ENCODE measurements around the gene PPM1G. TPM values are rescaled to one million over a fixed set of nuclear protein-coding genes. Genes with fewer than 3 reads are reported as not detected.
"Not testable (repeated sequence)": the region's sequence is repeated elsewhere in the genome, so short reads cannot be mapped to it uniquely, and the experiment has no call there.

The PPM1G gene
- total RNA-seq, 1 donor from 2014 or later, result 72.2 TPM

DNA sequence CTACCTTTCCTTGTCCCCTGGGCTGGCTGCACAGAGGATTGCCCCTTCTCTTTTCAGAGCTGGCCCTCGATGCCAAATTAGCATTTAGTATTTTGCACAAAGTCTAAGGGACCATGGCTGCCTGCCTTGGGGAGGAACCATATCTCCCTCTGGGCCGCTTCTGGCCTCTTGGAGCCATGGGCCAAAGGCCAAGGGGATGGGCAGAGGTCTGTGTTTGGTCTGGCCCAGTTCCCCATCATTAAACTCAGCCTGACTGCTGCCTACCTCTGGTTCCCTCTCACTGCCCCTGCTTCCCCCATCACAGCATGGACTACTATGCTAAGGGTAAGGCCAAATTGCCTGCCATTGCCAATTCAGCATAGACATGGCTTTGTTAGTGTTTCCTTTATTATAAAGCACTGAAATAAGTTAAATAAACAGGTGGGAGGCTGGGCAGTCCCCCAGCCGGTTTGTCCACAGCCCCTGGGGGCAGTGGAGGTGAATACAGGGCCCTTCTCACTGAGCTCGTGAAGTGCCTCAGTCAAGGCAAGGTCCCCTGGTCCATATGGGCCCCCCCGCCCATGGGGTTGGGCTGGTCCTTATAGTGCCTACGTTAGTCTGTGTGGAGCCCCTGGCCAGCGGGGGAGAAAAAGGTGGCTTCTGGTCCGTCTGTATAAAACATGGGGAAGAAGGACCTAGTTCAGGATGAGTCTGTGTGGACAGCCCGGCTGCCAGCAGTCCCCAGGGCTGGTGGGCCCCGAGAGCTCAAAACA is 32.3 kb downstream of the PPM1G start:
- DNase-seq (ENCODE audit: low spot score in 2 of 2) (no peak), FAIRE-seq (no peak)

- no peak for FAIRE-seq
- DNase-seq (ENCODE audit: low spot score in 2 of 2), result no peak
Measured at GRCh38 chr2:27376151-27376865, 33.1 kb downstream of the PPM1G start.

DNA sequence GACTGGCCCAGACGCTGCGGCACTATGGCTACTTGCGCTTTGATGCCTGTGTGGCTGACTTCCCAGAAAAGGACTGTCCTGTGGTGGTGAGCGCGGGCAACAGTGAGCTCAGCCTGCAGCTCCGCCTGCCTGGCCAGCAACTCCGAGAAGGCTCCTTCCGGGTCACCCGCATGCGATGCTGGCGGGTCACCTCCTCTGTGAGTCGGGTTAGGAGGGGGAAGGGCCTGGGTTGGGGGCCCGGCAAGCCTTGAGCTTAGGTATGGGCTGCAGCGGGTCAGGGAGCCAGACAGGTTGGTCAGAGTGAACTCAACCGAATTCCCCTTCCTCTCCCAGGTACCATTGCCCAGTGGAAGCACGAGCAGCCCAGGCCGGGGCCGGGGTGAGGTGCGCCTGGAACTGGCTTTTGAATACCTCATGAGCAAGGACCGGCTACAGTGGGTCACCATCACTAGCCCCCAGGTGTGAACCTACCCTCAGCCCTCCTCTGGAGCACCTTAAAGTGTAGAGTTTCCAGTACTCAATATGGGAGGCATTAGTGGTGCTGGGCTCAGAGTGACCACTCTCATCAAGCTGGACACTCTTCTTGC is 33.8 kb downstream of the PPM1G start:
- DNase-seq (ENCODE audit: low spot score in 2 of 2) (no peak), FAIRE-seq (no peak)

DNA sequence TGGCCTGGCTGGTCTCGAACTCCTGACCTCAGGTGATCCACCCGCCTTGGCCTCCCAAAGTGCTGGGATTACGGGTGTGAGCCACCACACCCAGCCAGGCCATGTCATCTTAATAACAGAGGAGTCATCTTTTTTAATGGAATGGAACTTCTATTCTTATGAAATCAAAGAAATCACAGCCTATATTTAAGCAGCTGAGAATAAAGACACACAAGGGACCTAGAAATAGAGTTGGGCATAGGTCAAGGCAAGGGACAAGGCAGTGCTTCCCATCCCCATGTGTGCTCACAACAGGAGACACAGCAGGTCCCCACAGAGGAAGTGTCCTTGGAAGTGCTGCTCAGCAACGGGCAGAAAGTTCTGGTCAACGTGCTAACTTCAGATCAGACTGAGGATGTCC is 35.8 kb downstream of the PPM1G start:
- FAIRE-seq (no peak), DNase-seq (ENCODE audit: low spot score in 2 of 2) (no peak)

DNA sequence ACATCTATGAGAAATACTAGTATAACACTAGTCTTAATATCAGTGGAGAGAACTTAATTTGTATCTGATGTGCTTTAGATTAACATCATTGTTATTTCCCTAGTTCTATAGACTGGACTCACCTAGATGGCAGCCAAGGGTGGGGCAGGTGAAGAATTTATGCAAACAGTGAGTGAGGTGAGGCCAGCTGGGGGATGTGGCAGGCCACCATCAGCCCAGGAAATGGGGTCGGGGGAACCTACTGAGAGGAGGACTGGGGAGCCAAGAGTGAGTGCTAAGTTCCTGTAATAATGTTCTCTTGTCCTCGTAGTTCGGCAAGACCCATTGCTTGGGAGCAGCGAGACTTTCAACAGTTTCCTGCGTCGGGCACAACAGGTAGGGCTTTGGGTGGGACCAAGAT is 36.5 kb downstream of the PPM1G start:
- DNase-seq (ENCODE audit: low spot score in 2 of 2), result no peak
- FAIRE-seq, result no peak

GRCh38 chr2:27370816-27371620 is 38.4 kb downstream of the PPM1G start:
- FAIRE-seq, result no peak
- no peak for DNase-seq (ENCODE audit: low spot score in 2 of 2)

GRCh38 chr2:27370026-27370815 is 39.2 kb downstream of the PPM1G start, which contains the start of the genes EIF2B4 and SNX17:
Gene EIF2B4, minus strand, starts transcription at chr2:27370338. Its CDS starts 24 bp downstream, at chr2:27370314.
Gene SNX17, plus strand, starts transcription at chr2:27370616. Its CDS starts 128 bp downstream, at chr2:27370744.
- FAIRE-seq, result no peak
- peak; percentile 96 to 97 for DNase-seq (ENCODE audit: low spot score in 2 of 2)

DNA sequence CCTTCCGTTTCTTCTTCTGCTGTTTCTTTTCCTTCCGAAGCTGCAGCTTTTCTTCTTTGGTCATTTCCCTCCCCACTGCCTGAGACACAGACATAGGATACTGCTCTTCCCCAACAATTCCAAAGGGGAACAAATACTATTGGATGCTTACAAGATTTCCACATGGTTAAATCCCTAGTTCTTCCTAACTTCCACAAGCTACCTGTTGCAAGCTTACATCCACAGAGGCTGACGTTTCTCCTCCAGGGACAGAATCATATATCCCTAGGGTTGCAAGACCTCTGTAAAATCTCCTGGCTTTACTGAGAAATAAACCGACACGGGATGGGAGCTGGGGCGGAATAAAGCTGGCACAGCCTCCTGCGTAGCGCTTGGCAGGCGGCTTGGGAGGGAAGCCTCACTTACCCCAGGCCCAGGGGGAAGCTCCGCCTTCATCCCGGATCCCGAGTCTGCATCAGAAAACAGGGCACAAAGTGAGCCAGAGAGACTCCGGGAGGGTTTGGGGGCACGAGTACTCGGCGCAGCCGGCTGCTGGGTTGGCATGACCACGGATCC is 39.8 kb downstream of the PPM1G start:
- peak; percentile 50 to 66 for DNase-seq (ENCODE audit: low spot score in 2 of 2)
- no peak for FAIRE-seq

DNA sequence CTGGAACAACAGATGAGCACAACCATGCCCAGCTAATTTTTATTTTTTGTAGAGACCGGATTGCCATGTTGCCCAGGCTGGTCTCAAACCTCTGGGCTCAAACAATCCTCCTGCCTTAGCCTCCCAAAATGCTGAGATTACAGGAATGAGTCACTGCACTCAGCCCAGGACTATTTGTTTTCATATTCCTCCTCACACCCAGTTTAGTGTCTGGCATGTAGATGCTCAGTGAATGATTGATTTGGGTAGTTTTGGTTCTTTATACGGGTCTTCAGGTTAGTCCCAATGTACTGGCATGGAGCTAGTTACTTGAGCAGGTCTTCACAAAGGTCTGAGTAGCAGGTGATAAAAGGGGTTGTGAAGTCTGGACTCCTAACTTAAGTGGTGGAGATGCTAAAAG is 45.5 kb downstream of the PPM1G start:
- FAIRE-seq, result no peak
- DNase-seq (ENCODE audit: low spot score in 2 of 2), result no peak

DNA sequence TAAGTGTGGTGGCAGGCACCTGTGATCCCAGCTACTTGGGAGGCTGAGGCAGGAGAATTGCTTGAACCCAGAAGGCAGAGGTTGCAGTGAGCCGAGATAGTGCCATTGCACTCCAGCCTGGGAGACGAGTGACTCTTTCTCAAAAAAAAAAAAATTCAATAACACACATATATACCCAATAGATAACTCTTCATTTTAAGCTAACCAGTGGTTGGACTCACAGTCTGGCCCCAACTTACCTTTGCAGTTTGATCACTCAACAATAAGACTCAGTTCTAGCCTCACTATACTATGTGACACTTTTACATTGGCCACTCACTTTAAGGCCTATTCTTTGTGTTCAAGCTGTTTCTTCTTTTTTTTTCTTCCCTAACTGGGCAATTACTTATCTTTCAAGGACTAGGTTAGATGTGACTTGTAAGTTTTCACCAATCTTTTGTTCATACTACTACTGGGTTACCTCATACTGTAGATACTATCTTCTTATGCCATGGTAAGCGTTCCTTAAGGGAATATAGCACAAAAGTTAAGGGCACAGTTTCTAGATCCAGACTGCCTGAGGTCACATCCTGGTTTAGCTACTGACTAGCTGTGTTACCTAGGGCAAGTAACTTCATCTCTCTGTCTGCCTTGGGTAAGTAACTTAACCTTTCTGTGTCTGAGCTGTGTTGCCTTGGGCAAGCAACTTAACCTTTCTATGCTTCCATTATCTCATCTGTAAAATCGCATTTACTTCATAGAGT is 46.5 kb downstream of the PPM1G start:
- DNase-seq (ENCODE audit: low spot score in 2 of 2) (no peak), FAIRE-seq (no peak)

- FAIRE-seq (no peak), DNase-seq (ENCODE audit: low spot score in 2 of 2) (peak; percentile 85 to 91)
Measured at GRCh38 chr2:27356382-27357181, 52.8 kb downstream of the PPM1G start, which contains the start of gene GTF3C2. Gene GTF3C2, minus strand, starts transcription at chr2:27356764. Its CDS starts 13,210 bp downstream, at chr2:27343554.

GRCh38 chr2:27356056-27356381 is 53.4 kb downstream of the PPM1G start:
- DNase-seq (ENCODE audit: low spot score in 2 of 2) (no peak), FAIRE-seq (no peak)

DNA sequence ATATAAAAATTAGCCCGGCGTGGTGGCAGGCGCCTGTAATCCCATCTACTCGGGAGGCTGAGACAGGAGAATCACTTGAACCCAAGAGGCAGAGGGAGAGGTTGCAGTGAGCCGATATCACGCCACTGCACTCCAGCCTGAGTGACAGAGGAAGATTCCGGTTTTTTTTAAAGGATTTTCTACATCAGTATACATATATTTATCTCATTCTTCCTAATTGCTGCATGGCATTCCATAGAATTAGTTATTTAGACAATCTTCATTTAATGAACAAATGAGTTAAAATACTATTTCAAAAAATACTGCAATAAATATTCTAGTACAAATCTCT is 54.8 kb downstream of the PPM1G start:
- no peak for FAIRE-seq
- DNase-seq (ENCODE audit: low spot score in 2 of 2), result no peak

DNA sequence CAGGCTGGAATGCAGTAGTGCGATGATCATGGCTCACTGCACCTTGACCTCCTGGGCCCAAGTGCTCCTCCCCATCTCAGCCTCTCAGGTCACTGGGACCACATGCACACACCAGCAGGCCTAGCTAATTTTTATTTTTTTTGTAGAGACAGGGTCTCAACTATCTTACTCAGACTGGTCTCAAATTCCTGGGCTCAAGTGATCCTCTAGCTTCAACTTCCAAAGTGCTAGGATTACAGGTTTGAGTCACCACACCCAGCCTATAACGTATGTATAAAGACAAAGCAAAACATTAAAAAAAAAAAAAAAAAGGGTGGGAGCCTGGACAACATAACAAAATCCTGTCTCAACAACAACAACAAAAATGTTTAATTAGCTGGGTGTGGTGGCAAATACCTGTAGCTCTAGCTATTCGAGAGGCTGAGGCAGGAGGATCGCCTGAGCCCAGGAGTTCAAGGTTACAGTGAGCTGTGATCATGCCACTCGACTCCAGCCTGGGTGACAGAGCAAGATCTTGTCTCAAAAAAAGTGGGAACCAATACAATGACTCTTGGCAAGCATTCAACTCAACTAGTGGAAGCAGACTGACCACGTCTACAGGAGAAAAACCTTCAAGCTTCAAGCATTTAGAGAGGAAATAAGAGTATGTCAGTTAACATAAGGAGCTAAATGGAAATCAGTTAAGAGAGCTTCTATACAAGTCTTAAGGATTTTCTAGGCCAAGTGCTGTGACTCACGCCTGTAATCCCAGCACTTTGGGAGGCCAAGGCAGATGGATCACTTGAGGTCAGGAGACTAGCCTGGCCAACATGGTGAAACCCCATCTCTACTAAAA is 55.4 kb downstream of the PPM1G start:
- DNase-seq (ENCODE audit: low spot score in 2 of 2), result no peak
- FAIRE-seq, result no peak

GRCh38 chr2:27353386-27353761 is 56.0 kb downstream of the PPM1G start:
- not testable (repeated sequence) for FAIRE-seq; DNase-seq (ENCODE audit: low spot score in 2 of 2)

DNA sequence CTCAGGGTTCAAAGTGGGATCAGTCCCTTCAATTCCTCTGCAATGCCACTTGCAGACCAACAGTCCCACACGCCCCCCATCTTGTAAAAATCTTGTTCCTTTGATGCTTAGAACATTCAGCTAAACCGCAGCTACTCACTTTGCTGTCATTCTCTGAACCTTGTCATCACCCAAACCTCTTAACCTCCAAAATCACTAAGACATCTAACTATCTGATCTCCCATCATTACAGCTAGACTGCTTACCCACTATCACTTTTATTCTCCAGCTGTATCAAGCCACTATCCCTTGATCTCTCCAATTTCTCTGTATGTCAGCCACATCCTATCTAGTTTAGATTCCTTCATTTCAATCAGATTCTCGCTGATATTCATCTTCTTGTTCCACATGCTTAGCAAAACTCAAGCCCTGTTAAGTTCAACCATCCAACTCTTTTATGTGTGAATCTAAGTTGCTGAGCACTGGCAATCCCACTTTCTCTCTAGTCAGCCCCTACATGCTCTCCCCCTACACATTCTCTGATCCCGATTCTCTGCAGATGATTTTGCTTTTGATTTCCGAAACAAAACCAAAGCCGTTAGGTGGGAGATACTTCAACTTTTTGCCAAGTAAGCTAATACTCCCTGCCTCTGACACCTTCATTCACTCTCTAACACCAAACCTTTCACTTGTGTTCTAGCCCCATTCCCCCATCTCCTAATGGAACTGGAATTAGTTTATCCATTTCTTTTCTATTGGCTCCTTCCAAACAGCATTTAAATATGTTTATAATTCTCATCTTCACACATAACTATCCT is 57.4 kb downstream of the PPM1G start:
- no peak for FAIRE-seq

More for the DNA sequence above, 57.4 kb downstream of the PPM1G start:
- DNase-seq (ENCODE audit: low spot score in 2 of 2), result no peak

All from frontal cortex (tissue), 4 donors.